NK-92 treated with Interleukin-12 subunit alpha and Interleukin-12 subunit beta, amount 100 ng/mL, for 24 hours (cell line): ENCODE measurements around the gene DMXL2.
"Not testable (repeated sequence)": the region's sequence is repeated elsewhere in the genome, so short reads cannot be mapped to it uniquely, and the experiment has no call there.

ENCODE experiments used
- DNase-seq: peaks from one replicate; lab custom pipeline; 2025; lab: John Stamatoyannopoulos, UW

Gene DMXL2

DNA sequence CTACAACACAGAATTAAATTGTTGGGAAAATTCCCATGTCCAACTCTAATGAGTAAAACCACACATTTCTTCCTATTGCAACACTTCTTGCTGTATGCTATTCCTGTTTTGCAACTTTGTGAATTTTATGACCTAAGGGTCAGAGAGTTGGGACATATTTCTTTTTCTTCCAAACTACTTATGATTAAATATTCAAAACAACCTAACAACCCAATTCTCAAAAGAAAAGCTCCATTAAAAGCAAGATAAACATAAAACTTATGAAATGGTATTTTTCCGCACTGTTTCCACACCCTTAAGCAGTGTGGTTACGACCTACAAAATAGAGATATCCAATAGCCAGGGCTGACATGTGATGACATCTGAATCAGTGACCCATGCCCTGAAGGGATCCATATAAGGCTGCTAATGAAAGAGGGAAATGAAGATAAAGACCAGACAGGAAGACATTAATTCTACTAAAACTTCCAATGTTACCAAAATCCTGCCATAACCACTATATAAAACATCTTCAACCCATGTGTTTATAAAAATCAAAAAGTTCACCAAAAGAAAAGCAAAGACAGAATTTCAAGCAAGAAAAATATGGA is 45.6 kb downstream of the DMXL2 start:
- DNase-seq: no peak

DNA sequence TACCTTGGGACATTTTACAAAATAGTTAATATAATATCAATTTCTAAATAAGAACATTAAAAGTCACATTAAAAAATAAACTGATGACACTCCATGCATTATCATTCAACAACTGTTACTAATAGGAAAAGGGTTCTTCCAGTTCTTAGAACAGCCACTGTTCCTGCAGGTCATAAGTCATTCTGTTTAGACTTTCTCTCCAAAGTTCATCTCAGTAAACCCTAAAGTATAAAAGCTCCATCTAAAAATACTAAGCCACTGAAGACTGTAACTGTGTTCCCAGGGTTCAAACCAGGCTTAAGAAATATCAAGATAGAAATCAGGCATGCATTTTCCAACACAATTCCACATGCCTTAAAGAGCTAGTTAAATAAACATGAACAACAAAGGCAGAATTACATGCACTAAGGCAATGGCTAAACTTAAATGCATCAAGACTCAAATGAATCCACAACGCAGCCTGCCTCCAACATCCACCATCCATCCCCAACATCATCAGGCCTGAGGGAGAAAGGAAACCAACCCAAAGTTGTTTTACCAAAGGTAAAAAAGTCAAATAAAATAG is 46.2 kb downstream of the DMXL2 start:
- no peak for DNase-seq

DNA sequence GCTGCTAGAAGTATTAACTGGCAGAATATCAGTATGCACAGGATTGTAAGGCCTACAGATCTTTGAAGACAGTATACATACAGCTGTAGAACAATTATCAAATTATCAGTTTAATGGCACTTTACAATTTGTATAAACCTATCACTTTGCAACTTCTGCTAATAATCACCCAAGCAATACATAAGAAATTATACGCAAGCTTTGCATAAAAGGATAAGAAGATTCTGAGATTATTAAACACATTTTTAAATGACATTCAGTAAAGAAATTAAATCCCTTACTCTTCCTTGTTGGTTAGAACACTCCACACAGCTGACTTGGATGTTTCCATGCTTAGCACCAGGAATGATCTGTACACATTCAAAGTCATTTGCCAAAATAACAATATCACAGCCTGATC is 46.8 kb downstream of the DMXL2 start:
- no peak for DNase-seq

DNA sequence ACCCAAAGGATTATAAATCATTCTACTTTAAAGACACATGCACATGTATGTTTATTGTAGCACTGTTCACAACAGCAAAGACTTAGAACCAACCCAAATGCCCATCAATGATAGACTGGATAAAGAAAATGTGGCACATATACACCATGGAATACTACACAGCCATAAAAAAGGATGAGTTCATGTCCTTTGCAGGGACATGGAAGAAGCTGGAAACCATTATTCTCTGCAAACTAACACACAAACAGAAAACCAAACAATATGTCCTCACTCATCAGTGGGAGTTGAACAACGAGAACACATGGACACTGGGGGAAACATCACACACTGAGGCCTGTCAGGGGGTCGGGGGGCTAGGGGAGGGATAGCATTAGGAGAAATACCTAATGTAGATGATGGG is 49.2 kb downstream of the DMXL2 start:
- DNase-seq: not testable (repeated sequence)

DNA sequence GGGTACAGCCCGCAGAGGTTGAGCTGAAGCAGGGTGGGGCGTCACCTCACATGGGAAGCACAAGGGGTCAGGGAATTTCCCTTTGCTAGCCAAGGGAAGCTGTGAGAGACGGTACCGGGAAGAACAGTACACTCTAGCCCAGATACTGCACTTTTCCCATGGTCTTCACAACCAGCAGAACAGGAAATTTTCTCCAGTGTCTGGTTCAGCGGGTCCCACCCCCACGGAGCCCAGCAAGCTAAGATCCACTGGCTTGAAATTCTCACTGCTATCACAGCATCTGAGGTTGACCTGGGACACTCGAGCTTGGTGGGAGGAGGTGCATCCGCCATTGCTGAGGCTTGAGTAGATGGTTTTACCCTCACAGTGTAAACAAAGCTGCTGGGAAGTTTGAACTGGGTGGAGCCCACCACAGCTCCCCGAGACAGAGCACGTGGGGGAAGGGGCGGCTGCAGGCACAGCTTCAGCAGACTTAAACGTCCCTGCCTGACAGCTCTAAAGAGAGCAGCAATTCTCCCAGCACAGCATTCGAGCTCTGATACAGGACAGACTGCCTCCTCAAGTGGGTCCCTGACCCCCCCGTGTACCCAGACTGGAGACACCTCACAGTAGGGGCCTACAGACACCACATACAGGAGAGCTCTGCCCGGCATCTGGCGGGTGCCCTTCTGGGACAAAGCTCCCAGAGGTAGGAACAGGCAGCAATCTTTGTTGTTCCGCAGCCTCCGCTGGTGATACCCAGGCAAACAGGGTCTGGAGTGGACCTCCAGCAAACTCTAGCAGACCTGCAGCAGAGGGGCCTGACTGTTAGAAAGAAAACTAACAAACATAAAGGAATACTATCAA is 53.4 kb downstream of the DMXL2 start:
- DNase-seq: not testable (repeated sequence)

DNA sequence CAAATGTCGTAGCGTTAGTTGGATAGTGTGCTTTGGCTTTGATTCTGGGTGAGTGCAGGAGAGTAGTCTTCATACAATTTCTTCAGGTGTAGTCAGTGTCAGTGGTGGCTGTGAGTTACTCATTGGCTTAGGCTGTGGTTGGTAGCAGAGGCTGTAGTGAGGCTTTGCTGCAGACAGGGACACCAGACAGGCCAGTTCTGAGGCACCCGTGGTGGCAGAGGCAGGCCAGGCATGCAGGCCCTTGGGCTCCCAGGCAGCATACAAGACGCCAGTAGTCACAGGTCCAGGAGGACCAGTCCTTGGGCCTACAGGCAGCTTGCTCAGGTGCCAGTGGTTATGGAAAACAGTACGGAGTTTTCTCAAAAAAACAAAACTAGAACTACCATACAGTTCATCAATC is 61.3 kb downstream of the DMXL2 start:
- no peak for DNase-seq

DNA sequence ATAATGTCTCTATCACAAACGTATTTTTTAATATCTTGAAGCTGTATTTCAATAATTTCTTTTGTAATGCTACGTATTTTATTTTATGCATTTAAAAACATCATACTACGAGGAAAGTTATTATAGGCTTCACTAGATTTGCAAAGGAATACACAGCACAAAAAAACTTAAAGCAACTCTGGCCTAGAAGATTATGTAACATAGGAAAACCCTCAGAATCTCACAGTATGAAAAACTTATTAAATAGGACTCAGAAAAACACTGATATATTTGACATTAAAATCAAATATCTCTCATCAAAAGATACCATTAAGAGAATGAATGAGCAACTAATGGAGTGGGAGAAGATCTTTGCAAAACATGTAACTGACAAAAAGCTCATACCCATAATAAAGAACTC is 63.7 kb downstream of the DMXL2 start:
- DNase-seq: no peak

DNA sequence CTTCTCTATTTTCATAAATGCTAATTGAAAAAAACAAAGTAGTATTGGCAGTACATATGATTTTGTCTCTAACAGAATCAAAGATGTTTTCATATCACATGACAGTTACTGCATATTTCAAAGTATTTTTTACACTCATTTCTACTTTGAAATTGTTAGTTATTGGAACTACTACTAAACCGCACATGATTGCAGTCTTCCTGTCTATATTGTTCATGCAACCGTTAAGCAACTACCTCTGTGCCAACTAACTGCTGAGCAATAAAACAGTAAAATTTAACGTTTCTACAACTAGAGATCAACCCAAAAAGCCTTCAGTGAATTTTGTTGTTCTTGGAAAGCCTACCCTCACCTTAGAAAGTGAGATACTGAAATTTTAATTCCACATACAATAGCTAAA is 64.2 kb downstream of the DMXL2 start:
- DNase-seq: no peak

DNA sequence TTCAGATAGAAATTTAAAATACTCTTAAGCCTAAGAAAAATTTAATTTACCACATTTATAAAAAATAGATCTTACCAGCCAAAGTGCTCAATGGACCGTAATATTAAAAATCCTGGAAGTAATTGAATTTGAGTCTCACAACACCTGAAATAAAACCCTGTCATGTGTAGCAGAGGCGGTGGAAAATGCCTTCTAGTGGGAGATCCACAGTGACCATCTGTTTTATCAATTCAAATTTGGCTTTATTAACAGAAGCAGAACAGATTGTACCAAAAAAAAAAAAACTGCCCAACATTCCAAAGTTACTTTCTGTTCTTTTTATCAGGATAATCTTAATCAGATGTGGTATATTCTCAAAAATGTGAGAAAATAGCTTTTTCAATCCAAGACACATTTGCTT is 71.7 kb downstream of the DMXL2 start:
- no peak for DNase-seq

DNA sequence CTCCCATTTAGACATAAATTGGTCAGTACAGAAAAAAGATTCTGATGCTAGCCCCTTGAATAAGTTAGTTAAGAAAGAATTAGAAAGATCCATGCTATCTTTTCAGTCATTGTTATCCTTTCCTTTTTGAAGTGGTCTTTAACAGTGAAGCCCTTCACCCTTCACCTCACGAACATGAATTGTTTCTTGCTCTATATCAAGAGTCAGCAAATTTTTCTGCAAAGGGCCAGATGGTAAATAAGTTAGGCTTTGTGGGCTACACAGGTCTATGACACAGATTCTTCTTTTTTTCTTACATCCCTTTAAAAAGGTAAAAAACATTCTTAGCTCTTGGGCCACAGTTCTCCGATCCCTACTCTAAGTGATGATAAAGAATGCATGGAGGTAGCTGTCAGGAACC is 74.9 kb downstream of the DMXL2 start:
- DNase-seq: no peak

DNA sequence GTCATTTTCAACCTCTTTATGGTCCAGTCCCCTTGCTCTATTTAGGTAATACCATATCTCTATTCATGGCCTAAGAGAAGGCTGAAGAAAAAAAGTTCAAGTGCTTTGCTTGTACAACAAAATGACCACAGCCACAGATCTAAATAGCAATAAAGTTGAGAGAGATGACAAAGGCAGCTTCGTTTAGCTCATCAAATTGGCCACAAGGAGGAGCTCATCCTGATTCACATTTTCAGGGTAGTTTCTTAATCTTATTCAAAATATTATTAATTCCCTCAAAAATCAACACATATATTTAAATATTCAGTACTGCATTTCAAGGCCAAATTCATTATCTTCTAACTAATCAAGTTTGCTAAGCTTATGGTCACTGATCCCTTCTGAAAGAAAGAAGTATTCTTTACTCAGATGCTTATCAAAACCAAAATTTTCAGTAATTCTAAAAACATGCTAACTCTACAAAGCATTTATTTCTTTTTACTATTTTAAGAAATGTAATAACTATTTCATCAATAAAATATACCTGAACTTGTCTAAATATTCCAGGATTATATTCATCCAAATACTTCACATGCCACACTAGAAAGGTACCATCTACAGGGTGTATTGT is 85.5 kb downstream of the DMXL2 start:
- DNase-seq: no peak

DNA sequence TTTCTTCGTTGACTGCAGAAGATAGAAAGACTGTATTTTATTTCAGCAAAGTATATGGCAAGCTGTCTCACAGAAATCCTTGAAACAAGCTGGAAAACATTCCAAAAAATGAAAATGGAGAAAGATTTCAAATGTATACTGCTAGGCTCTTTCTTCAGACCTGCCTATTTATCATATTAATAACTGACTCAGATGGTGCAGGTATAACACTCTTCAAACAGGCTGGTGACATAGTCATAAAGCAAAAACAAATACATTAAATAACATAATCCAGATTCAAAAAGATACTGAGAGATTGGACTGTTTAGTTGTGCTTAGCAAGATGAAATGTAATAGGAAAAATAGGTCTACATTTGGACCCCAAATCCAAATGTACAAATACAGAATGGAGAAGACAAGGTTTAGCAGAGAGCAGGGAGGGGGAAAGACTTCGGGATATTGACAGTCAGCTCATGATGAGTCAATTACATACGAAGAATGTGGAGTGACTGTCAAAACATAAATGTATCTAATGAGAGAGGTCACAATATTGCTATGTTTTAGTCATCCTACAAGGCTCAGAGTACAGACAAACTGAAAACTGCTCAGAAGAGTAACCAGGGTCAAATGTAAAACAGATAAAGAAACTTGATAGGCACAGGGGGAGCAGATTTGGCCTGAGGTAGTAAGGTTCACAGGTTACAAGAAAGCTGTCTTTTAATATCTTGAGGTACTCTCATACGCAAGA is 88.7 kb downstream of the DMXL2 start:
- DNase-seq: no peak

DNA sequence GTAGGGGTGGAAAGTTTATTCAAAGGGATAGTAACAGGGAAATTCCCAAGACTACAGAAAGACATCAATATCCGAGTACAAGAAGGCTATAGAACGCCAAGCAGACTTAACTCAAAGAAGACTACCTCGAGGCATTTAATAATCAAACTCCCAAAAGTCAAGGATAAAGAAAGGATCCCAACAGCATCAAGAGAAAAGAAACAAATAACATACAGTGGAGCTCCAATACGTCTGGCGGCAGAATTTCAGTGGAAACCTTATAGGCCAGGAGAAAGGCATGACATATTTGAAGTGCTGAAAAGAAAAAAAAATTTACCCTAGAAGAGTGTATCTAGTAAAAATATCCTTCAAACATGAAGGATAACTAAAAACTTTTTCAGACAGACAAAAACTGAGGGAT is 95.6 kb downstream of the DMXL2 start:
- no peak for DNase-seq

DNA sequence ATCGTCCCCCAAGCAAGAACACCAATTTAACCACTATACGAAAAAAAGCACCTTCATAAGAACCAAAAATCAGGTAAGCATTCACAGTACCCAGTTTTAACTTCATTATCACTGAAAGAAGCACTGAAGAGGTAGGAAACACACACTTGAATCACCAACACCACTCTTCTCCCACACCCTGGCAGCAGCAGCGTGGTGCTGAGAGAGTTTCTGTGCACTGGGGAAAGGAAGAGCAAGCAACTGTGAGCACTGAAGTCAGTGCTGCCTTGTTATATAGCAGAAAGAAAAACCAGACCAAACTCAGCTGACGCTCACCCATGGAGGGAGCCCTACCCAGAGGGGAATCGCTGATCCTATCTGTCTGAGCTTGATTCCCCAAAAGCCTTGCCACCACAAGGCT is 98.2 kb downstream of the DMXL2 start:
- no peak for DNase-seq

DNA sequence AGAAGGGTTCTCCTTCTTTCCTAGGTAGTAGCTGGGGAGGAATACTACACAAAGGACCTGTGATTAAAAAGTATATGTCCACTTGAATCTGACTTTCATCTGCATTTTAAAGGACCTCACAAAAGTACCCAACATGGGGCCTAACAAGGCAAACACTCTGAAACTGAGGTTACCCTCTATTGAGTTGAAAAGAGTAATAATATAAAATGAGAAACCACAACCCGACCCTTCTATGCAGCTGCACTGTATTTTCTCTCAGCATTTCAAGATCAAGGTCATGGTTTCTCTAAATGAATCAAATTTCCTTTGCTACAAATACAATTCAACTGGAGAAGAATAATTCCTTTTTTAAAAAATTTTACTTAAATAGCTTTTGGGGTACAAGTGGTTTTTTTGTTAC is 106.3 kb downstream of the DMXL2 start:
- DNase-seq: no peak

DNA sequence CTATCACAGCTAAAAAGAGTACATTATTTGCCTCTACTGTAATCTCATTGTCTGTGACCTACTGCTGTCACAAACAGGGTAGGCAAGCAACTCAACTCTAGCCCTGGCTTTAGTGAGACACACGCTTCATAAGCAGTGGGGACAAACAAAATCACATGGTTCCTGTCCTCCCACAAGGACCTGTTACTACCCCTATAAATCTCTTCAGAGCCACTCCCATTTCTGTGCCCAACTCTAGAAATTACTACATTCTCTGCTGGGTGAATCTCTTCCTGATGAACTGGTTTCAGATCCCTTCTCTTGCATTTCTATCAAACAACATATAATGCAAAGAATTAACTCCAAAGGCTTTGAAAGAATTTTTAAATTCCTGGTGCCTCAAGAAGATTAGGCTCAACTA is 117.3 kb downstream of the DMXL2 start:
- no peak for DNase-seq

DNA sequence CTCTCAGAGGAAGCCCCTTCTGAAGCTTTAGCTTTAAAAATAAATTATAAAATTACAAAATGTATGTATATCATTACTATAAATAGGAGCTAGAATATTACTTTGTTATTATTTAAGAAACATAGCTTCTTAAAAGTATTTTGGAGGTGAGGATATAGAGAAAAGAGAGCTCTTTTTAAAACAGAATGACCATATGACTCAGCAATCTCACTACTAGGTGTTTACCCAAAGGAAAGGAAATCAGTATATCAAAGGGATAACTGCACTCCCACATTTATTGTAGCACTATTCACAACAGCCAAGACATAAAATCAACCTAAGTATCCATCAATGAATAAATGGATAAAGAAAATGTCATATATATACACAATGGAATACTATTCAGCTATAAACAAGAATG is 119.6 kb downstream of the DMXL2 start:
- no peak for DNase-seq

DNA sequence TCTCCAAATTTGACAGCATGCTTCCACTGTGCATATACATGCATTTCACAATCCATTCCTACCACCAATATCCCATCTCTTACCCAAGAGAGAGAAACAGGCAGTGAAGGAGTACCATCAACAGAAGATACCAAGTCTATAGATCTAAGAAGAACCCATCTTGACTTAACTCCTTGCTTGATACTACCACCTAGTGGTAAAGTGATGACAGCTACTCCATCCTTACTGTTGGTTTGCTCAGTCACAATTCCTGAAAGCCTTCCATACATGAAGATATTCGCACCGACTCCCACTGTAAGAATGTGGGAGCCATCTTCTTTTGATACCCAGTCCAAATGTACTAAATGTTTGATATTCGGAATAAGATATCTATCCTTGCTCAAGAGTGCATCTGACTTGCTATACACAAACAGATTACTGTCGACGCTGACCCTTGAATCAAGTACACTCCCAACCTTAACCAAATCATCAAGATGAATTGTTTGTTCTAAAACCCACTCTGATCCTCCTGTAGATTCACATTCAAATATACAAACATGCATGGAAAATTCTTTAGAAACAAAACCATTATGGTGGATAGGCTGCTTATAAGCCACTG is 123.1 kb downstream of the DMXL2 start:
- no peak for DNase-seq

DNA sequence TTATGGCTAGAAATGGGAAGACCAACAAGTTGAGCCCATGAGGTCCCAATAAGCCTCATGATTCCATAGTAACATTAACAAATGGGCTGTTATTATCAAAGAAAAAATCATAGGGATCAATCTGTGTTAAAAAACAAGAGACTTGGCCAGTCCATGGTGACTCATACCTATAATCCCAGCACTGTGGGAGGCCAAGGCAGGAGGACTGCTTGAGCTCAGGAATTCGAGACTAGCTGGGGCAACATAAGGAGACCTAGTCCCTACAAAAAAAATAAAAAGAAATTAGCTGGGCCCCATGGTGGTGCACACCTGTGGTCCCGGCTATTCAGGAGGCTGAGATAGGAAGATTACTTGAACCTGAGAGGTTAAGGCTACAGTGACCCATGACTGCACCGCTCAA is 124.8 kb downstream of the DMXL2 start:
- DNase-seq: no peak

DNA sequence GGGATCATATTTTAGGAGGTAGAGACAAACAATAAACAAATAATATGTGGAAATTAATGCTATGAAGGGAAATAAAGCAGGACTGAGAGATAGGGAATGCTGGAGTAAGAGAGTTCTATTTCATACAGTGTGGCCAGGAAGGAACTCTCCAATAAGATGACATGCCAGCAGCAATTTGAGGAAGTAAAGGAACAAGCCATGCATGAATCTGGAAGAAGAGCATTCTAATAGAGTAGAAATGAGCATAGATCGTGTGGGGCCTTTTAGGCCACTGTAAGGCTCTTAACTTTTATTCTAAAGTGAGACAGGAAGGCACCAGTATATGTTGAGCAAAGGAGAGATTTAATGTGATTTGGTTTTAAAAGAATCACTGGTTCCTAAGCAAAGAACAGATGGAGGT is 126.3 kb downstream of the DMXL2 start:
- DNase-seq: no peak

DNA sequence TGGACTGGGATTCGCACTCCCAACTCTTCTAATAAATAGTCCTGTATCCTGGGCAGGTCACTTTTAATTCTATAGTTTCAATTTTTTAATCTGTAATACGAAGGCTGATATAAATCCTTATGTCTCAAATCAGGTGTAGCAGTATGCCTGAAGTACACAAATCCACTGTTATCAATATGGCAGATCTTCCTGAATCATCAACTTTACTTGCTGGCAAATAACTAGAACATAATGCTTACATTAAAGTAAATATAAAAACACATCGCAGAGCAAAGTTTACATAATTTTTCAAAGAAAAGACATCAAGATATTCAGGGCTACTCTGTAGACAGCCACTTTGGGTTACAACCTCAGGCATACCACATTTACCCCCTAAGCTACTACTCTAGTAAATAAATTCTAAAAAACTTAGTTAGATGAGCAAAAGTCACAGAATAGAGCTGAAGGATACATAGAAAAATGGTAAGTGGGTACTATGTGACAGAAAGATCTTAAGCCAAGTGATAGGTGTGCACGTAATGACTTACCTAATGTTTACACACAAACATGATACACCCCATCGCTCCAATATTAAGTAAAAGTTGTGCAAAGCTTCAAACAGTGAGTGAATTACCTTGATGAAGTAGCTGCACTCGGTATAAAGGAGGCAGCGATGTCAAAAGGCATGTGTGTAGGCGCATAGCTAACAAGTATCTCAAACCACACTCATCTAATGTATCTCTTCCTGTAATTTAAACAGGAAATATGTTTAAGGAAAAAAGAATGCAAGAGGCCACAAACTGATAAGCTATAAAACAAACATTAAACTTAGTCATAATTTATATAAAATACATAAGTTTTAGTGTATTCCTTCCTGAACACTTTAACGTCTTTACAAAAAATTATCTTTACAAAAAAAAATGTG is 127.9 kb downstream of the DMXL2 start:
- no peak for DNase-seq
